ENCODE measurements around the gene IGFBP4. TPM values are rescaled to one million over a fixed set of nuclear protein-coding genes. Genes with fewer than 3 reads are reported as not detected.

The IGFBP4 gene
- total and polyA plus RNA-seq, 4 donors = 197 to 565 (median 215) TPM

DNA sequence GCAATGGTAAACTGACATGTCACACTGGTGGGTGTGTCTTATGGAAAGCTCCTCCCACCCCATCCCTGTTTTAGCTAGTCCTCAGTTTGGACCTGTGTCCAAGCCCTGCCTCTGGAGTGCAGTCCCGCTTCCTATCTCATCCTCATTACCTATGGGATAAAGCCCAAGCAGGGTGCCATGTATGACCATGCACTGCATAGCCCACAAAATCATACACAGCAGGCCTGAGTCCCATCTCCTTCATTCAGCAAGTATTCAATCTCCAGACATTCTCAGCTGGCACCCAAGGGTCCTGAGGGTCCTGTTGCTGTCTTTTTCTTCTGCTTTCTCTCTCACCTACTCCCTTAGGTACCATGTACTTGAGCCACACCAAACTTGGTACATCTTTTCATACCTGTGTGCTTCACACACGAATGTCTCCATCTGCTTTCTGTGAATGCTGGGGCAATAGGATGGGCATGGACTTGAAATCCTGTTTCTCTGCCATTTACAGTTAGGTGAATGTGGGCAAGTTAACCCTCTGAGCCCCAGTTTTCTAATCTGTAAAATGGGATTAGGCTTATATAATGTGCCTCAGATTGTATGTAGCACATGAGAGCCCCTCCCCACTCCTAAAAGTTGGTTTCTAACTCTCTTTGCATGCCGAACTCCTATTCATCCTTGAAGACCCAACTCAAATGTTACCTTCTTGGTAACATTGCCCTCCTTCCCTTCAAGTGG lies 29.6 kb downstream of the IGFBP4 start:
- no peak for ATAC-seq (ENCODE audit: insufficient read depth, low FRiP score)
- WGBS, 2 donors = 92 to 95% methylated on average over 3 of the region's 3 CpGs

DNA sequence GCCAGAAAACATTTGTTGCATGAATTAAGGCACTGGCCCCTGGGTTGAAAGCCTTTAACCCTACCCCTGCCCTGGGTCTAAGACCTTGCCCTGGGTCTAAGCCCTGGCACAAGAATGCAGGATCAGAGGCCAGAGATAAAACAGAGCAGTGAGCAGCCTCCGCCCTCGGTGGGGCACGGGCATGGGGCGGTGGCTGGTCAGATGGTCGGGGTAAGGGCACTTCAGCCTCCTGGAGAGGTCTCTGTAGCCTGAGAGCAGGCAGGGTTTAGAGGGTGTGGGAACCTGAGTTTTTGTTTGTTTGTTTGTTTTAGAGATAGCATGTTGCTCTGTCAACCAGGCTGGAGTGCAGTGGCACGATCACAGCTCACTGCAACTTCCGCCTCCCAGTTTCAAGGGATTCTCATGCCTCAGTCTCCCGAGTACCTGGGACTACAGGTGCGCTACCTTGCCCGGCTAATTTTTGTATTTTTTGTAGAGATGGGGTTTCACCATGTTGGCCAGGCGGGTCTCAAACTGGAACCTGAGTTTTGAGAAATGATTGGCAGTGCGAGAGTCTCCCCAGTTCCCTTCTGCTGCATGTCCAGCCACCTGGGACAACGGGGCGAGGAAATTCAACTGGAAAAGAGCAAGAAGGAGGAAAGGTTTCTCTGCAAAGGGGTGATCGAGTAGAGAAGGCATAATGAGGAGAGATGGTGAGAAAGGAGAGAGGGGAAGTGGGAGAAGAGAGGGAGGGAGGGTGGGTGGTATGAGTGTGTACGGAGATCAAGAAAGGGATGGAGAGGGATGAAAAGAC lies 30.5 kb downstream of the IGFBP4 start:
- TF ChIP-seq, protein P1, sequence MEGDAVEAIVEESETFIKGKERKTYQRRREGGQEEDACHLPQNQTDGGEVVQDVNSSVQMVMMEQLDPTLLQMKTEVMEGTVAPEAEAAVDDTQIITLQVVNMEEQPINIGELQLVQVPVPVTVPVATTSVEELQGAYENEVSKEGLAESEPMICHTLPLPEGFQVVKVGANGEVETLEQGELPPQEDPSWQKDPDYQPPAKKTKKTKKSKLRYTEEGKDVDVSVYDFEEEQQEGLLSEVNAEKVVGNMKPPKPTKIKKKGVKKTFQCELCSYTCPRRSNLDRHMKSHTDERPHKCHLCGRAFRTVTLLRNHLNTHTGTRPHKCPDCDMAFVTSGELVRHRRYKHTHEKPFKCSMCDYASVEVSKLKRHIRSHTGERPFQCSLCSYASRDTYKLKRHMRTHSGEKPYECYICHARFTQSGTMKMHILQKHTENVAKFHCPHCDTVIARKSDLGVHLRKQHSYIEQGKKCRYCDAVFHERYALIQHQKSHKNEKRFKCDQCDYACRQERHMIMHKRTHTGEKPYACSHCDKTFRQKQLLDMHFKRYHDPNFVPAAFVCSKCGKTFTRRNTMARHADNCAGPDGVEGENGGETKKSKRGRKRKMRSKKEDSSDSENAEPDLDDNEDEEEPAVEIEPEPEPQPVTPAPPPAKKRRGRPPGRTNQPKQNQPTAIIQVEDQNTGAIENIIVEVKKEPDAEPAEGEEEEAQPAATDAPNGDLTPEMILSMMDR (IDR thresholded peaks at IDR 0.05; ENCODE audit: control extremely low read depth, extremely low read depth) = no peak
- Histone ChIP-seq H3K4me3 (no peak overlapping the region), H3K9me3 (ENCODE audit: control insufficient read depth in 4 of 4, insufficient read depth in 3 of 4, low read length in 3 of 4) (no peaks in the 10 kb centered on the region), H3K36me3 (ENCODE audit: control insufficient read depth in 4 of 4, insufficient read depth in 4 of 4, low read length in 4 of 4) (no peaks in the 10 kb centered on the region), H3K27me3 (ENCODE audit: control insufficient read depth in 3 of 3, insufficient read depth in 3 of 3, low read length in 2 of 3) (no peaks in the 10 kb centered on the region), H3K4me1 (ENCODE audit: control insufficient read depth in 5 of 5, insufficient read depth in 5 of 5, low read length in 5 of 5) (peaks cover 0 to 14% (median 0%) of the 10 kb centered on the region in 5 donors), H3K27ac (ENCODE audit: low read depth in 1 of 2, low read length in 1 of 2) (no peak overlapping the region), H3K9ac (ENCODE audit: insufficient read depth in 1 of 2, low read length in 2 of 2) (no peak overlapping the region)
- WGBS, 2 donors = 69 to 85% methylated on average over 16 of the region's 16 CpGs
- DNase-seq (no peak), ATAC-seq (ENCODE audit: insufficient read depth, low FRiP score) (no peak)

More for the DNA sequence above, 29.6 kb downstream of the IGFBP4 start:
- Histone ChIP-seq H3K9ac (ENCODE audit: insufficient read depth in 1 of 2, low read length in 2 of 2) (no peak overlapping the region), H3K4me3 (no peak overlapping the region), H3K4me1 (ENCODE audit: control insufficient read depth in 5 of 5, insufficient read depth in 5 of 5, low read length in 5 of 5) (peaks cover 0 to 14% (median 0%) of the 10 kb centered on the region in 5 donors), H3K36me3 (ENCODE audit: control insufficient read depth in 4 of 4, insufficient read depth in 4 of 4, low read length in 4 of 4) (no peaks in the 10 kb centered on the region), H3K27me3 (ENCODE audit: control insufficient read depth in 3 of 3, insufficient read depth in 3 of 3, low read length in 2 of 3) (no peaks in the 10 kb centered on the region), H3K9me3 (ENCODE audit: control insufficient read depth in 4 of 4, insufficient read depth in 3 of 4, low read length in 3 of 4) (no peaks in the 10 kb centered on the region), H3K27ac (ENCODE audit: low read depth in 1 of 2, low read length in 1 of 2) (no peak overlapping the region)
- TF ChIP-seq, protein P1 (IDR thresholded peaks at IDR 0.05; ENCODE audit: control extremely low read depth, extremely low read depth) = no peak
- DNase-seq = no peak

DNA sequence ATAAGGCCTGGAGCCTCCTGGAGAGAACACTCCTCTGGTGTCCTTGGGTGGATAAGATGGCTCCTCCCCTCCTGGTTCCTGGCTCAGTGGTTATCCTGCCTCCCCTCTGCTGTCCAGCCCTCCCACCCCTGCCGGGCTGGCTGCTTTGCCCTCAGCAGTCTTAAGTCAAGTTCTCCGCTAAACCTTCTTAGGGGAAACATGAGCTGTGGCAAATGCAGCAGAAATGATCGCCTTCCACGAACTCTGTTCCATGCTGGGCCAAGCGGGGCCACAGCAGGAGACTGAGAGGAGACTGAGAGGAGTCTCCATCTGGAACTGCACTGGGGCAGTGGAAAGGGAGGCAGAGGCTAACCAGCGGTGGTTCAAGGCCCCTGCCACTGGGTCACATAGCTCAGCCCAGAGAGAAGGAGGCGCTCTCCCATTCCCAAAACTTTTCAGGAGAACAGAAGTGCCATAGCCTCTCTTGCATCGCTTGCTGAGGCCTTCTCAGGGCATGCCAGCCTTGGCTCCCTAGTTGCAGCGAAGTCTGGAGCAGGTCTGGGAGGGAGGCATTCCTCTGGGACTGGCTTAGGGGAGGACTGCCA lies 31.3 kb downstream of the IGFBP4 start:
- no peak overlapping the region for H3K27ac ChIP-seq (ENCODE audit: low read depth in 1 of 2, low read length in 1 of 2)
- no peak overlapping the region for H3K4me3 ChIP-seq
- DNase-seq (peak in 1 of 3 donors; percentile 19), ATAC-seq (ENCODE audit: insufficient read depth, low FRiP score) (no peak)
- H3K27me3 ChIP-seq (ENCODE audit: control insufficient read depth in 3 of 3, insufficient read depth in 3 of 3, low read length in 2 of 3) = no peaks in the 10 kb centered on the region
- 89 to 93% methylated on average over 9 of the region's 9 CpGs for WGBS, 2 donors
- peaks cover 0 to 14% (median under 1%) of the 10 kb centered on the region in 5 donors for H3K4me1 ChIP-seq (ENCODE audit: control insufficient read depth in 5 of 5, insufficient read depth in 5 of 5, low read length in 5 of 5)
- TF ChIP-seq, protein P1 (IDR thresholded peaks at IDR 0.05; ENCODE audit: control extremely low read depth, extremely low read depth) = no peak
- H3K36me3 ChIP-seq (ENCODE audit: control insufficient read depth in 4 of 4, insufficient read depth in 4 of 4, low read length in 4 of 4) = no peaks in the 10 kb centered on the region
- no peaks in the 10 kb centered on the region for H3K9me3 ChIP-seq (ENCODE audit: control insufficient read depth in 4 of 4, insufficient read depth in 3 of 4, low read length in 3 of 4)
- H3K9ac ChIP-seq (ENCODE audit: insufficient read depth in 1 of 2, low read length in 2 of 2) = no peak overlapping the region
